UCSD-AML1 (cell line): ENCODE data around the gene GPR17.

ENCODE experiments used
- DNase-seq: peaks from one replicate; lab custom pipeline; 2025; ENCODE audit not compliant: unreplicated experiment; lab: John Stamatoyannopoulos, UW

GPR17 gene

DNA sequence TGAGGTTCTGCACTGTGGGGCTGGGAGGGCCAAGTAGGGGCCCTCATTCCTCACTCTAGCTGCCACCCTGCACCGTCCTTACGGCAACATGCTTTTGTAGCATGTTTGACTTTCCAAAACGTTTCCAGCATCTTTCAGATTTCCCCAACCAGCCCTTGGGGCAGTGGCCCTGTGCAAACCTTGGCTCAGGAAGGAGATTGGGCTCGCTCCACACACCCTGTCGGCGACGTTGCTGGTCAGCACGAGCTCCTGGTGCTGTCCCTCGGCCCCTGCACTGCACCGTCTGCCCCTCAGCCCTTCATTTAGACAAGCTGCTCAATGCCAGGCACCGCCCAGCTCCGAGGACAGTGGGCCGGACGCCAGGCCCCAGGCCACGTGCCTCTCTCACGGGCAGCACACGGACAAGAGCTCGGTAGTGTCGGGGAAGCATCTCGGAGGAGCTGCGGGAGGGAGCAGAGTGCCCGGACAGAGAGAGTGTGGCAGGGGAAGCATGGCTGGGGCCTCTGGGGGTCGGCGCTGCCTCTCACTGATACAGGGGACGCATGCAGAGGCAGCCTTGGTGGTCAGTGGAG is 6.9 kb downstream of the GPR17 start:
- no peak for DNase-seq

DNA sequence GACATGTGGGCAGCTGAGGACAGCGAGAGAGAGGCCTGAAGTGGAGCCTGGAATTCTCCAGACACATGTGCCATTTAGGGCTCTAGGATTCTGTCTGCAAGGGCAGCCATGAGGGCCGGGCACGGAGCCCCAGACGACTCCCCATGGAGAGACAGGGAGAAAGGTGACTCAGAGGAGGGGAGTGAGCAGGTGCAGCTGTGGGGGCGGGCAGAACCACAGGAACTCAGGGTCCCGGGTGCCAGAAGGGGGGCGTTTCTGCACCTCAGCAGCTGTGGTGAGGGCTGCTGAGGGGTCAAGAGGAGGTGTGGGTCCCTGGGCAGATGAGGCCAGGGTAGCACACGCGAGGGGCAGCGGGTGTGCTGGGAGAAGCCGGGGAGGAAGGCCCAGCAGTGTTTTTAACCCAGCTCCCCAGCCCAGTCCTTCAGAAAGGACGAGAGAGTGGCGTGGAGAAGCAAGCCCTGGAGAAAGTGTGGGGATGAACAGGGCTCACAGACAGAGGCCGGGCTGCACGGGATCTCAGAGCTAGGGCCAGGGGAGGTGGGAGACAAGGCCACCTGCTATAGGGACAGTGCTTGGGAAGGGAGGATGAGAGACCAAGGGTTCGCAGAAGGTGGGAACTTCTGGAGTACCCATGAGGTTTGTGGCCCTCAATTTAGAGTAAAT is 7.6 kb downstream of the GPR17 start:
- DNase-seq: no peak

DNA sequence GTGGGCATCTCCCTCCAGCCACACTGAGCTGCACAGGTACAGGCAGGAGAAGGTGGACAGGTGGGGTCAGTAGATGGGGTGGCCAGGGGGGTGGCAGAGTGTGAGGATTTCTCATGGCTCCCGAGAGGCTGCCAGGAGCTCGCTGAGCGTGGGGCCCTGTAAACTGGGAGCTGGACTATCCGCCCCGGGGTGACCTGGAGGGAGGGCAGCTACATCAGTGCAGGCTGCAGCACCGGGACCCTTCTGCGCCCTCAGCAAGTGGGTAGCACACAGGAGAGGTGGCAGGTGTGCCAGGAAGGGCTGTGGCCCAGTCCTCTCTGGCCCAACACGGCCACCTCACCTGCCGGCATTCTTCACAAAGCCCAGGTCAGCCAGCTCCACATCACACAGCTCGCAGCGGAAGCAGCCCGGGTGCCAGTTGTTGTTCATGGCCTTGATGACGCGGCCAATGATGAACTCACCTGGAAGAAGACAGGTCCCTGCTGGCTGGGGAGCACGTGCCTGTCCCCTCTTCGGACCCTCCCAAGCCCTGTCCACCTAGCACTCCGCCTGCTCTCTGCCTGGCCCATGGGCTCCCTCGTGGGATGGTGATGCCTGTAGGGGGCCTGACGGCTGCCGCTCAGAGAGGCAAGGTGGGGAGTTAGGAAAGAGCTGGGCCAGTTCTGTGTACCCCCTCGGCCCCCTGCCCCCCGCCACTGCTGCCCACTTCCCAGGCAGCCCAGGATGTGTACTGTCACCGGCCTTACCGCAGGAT is 8.3 kb downstream of the GPR17 start:
- DNase-seq: no peak

DNA sequence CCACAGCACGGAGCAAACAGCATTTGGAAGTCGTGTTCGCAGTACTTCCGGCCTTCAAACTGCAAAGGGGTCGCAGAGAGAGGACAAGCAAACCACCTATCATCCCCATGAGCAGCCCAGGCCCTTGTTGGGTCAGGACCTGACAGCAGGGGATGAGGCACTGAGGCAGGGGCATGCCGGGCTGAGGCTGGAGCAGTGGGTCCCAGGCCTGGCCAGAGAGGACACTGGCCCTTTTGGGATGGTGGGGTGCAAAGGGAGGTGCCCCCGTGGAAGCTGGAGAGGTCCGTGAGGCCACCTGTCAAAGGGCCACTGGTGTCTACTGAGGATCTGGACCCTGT is 8.9 kb downstream of the GPR17 start:
- no peak for DNase-seq

DNA sequence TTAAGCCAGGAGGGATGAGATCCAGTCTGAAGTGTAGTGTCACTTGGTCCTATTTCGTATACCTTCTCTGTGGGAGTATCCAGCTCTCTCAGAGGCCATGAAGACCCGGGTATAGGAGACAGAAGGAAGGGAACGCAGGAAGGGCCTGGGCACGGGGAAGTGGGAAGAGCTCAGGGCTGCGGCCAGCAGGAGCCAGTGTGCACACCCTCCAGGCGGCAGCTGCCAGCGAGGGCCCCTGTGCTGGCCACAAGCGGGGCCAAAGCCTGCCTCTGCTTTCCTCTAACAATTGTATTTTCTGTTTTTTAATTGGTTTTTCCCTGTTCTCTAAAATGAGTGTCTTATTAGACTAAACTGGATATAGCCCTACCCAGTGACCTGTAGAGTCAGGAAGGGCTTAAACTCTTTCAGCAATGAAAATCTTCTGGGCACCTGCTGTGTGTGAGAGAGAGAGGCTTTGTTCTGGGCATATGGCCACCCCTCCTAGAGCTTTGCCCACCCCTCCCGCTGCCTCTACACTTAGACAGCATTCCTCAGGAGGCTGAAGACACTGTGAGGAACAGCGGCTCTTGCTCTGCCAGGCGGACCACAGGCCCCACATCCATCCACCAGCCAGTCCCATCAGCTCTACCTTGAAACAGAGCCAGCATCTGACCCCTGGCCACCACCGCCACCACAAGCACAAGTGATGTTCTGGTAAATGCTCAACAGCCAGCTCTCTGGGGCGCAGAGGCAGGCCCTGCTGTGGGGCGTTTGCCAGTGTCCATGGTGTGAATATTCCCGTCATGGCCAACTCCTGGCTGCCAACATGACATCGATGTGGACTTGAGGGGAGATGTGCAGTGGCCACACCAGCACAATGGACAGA is 9.5 kb downstream of the GPR17 start:
- no peak for DNase-seq

DNA sequence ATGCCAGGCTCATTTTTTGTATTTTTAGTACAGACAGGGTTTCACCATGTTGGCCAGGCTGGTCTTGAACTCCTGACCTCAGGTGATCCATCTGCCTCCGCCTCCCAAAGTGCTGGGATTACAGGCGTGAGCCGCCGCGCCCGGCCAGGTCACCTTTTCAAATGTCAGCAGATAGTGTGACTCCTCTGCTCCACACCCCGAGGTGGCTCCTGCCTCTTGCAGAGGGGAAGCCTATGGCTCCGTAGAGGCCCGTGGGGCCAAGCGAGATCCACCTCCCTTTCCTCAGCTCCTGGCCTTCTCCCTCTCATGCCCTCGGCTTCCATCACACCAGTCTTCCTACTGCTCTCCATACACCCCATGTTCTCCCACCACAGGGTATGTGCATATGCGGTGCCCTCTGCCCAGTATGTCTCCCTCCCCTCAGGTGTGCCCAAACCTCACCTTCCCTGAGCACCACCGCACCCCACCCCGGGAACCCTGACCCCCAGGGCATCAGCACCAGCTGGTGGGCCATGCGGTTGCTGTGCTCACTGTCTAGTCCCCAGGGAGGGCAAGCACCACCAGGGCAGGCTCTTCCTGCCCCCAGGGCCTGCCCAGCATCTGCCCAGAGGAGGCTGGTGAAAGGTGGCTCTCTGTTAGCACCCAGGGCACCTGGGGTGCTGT is 10.7 kb downstream of the GPR17 start:
- DNase-seq: no peak

DNA sequence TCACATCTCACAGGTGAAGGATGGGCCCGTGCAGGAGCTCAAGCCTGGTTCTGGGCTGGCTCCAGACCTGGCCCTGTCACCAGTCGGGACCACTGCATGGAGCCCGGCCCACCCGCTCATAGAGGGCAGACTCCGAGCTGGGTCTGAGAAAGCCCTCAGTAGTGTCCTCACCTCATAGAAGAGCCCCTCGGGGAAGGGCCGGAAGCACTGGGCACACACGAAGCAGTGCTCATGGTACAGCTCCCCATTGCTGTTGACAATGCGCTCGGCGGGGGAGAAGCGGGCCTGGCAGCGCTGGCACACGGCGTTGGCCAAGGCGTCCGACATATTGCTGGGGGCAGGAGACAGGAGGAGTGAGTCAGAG is 11.3 kb downstream of the GPR17 start:
- no peak for DNase-seq

DNA sequence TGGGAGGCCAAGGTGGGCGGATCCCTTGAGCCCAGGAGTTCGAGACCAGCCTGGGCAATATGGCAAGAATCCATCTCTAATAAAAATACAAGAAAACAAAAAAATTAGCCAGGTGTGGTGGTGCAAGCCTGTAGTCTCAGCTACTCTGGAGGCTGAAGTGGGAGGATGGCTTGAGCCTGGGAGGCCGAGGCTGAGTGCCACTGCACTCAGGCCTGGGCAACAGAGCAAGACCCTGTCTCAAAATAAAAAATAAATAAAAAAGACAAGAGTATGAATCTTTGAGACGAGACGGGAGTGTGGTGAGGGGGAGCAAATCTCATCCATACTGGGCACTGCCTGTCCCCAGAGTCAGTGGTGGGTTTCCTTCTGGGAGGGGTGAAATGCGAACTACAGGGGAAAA is 12.2 kb downstream of the GPR17 start:
- DNase-seq: no peak

DNA sequence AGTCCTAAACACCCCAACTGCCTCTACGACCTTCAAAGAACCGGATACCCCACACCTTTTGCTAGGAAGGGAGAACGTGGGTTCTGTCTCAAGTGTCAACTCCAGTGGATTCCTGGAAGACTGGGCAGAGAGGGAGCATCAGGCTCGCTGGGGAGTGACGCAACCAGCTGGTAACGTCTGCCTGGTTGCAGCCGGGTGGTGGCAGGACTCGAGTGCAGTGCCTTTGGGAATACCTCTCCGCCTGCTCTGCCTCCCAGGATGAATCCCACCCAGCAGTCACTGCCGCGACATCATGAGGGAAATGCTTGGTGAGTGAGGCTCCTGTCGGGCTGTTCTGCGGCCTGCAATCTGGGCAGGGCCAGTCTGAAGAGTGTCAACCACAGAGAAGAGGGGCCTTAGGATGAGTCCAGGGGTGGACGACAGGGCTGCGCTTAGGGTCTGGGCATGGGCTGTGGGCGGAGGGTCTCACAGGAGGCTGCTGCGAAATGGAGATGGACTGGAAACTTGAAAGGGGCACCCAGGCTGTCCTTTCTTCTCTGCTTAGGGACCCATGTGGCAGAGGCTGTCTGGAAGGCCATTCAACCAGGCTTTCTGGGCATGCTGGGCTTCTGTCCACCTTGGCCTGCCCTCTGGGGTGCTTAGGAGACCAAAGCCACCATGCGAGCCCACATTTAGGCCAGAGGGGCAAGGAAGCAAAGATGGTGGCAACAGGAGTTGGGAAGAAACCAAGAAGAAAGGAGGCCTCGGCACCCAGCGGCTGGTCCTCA is 12.9 kb downstream of the GPR17 start:
- DNase-seq: no peak

DNA sequence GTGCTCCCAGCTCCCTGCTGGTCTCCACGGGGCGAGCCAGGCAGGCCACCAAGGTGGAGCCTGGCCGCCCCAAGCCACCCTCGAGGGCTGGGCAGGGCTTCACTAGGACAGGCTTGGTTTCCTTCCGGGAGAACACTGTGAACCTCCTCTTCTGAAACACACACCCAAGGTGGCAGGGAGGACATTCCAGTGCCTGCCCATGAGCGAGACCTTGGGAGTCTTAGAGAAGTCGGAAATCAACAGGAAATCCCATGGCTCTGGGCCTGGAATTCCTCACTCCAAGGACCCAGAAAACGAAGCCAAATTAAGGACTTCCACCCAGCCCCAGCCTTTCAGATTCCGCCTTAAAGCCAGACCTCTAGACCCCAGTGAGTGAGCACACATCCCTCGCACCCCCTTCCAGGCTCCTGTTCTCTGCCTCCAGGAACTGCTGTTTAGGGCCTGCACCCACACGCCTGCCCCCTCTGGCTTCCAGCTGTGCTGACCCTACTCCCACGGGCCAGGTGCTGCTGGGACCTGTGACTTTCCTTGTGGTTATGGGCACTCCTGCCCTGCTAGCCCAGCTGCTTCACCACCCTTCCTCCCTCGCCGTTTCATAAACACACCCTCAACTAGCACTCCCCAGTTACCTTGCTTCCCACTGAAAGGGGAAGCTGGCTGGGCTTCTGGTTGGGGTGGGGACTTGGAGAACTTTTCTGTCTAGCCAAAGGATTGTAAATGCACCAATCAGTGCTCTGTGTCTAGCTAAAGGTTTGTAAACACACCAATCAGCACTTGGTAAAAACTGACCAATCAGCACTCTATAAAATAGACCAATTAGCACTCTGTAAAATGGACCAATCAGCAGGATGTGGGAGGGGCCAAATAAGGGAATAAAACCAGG is 13.7 kb downstream of the GPR17 start:
- DNase-seq: peak; percentile 44

DNA sequence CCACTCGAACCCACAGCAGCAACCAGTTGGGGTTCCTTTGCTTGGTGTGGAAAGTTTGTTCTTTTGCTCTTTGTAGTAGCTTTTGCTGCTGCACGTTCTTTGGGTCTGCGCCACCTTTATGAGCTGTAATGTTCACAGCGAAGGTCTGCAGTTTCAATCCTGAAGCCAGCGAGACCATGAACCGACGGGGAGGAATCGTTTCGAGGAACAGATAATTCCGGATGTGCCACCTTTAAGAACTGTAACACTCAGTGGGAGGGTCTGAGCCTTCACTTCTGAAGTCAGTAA is 14.3 kb downstream of the GPR17 start:
- no peak for DNase-seq

DNA sequence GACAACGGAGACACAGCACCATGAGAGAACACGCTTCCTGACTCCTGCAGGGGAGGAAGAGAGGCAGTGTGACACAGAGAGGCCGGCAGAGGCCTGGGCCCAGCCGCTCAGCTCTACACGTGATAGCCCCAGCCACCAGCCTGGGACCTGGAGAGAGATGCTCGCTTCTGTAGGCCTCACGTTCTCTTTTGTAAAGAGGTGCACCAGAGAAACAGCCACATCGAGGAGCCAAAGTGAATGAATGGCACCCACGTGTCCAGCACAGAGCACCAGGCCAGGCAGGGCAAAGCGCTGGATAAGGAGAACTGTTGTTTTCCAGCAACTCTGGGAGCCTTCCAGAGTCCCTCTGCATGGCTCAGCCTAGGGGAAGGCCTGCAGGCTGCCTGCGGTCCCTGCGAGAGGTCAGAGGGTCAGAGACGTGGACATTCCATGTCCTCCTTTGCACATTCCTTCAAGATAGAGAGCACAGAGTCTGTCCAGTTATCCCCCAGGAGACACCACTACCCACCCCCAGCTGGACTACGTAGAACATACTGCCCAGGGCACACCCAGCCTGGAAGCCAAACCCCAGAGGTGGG is 15.2 kb downstream of the GPR17 start:
- no peak for DNase-seq

DNA sequence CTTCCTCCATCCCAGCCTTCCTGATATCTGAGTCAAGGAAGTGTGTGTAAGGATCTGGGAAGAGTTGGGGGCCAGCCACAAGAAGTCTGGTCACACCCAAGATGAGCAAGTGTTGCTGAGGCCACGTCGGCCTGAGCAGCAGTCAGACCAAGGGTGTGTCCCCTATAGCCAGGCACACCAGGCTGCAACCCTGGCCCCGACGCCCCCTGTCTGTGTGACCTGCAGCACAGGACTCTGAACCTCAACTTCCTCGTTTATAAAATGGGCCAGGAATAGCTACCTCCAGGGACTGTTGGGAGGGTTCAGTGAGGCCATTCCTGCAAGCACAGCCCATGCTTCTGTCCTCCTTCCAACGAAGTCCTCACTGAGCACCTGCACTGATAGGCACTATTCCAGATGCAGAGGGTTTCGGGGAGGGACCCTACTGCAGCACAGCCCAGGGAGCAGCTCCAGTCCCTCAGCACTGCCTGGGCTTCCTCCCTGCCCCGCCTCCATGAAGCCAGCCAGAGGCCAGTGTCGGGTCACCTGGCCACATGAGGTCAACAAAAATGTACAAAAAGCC is 16.1 kb downstream of the GPR17 start:
- DNase-seq: no peak

DNA sequence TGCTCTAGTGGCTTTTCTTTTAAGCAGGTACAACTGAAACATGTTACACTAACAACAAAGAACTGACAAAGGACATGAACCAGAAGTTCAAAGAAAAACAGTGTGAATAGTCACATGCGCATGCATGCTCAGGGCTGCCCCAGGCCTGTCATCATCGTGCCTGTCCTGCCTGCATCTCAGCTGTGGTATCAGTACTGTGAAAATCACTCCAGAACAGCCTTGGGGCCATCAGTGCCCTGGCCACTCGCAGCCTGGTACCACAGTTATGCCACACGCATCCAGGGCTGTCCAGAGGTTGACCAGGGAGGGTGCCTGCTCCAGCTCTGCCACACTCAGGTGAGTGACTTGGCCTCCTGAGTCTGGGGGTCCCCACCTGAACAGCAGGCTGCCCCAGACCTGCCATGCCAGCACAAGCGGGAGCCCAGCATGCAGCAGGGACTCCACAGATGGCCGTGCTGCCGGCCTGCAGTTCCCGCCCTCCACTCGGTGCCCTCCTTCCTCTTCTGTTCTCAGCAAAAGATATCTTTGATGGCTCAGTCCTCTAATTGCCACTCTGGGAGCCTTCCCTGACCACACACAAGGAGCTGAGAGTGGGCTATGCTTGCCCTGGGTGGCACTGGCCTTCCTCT is 17.1 kb downstream of the GPR17 start:
- no peak for DNase-seq

DNA sequence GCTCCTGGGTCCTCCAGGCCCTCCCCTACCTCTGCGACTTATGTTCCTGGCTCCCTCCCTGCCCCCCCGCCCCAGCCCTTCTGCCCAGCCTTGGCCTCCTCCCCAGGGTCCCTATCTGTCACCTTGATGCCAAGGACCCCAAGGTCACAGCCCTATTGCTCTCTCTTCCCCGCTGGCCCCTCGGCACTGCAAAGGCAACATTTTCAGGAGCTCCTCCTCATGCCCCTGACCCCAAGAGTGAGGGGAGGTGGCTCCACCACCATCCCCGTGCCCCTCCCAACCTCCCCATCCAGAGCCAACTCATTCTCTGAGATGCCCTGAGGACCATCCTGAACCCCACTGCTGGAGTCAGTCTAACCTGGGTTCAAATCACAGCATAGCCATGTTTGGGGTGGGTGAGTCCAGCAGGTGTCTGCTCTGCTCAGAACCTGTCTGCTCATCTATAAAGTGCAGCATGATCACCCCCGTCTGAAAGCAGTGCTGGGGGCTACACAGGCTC is 17.7 kb downstream of the GPR17 start:
- no peak for DNase-seq

DNA sequence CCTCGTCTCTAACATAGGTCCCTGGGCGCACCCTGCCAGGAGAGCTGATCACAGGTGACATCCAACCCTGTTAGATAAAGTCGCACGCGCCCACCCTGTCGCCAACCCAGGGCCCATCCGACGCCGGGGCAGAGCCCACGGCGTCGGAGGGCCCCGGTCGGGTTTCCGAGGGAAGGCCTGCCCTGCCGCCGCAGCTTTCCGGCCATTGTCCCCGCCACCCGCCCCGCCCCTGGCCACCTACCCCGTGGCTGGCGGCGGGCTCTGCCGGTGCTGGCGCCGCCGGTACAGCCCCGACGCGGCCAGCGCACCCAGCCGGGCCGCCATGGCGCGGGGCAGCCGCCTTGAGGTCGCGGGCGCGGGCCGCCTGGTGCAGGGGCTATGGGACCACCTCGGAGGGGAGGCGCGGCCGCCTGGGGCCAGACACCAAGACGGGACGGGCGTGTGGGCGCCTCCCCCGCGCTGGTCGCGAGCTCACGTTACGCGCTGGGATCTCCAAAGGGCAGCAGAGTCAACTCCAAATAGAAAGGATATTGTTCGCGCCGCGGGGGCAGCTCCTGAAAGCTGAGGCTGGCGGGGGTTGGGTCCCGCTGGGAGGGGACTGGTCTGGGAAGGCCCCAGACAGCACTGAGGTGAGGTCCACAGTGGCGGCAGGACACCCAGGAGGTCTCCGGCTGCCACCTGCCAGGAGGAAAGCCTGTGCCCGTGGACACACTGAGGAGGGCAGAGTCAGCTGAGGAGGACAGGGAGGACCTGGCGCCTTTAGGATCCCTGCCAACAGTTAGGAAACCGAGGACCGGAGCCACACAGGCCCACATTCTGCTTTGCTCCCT is 18.3 kb downstream of the GPR17 start:
- no peak for DNase-seq

DNA sequence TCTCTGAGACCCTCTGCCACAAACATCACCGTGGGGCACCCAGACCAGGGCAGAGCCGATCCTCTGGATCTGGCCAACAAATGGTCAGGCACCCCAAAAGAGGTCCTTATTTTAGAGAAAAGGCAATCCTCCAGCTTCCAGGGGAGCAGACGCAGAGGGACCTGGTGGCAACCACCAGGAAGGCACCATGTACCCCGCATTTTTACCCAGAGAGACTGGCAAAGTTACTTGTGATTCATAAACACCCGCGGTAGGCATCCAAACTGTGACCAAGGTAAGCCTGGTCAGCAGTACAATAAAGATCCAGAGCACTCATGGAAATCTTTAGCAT is 18.9 kb downstream of the GPR17 start:
- DNase-seq: no peak
